ENCODE measurements around the gene STXBP5L.
"Not testable (repeated sequence)": the region's sequence is repeated elsewhere in the genome, so short reads cannot be mapped to it uniquely, and the experiment has no call there.

STXBP5L gene

GRCh38 chr3:121274411-121274810 is 366.4 kb downstream of the STXBP5L start:
- TF ChIP-seq, protein P1, sequence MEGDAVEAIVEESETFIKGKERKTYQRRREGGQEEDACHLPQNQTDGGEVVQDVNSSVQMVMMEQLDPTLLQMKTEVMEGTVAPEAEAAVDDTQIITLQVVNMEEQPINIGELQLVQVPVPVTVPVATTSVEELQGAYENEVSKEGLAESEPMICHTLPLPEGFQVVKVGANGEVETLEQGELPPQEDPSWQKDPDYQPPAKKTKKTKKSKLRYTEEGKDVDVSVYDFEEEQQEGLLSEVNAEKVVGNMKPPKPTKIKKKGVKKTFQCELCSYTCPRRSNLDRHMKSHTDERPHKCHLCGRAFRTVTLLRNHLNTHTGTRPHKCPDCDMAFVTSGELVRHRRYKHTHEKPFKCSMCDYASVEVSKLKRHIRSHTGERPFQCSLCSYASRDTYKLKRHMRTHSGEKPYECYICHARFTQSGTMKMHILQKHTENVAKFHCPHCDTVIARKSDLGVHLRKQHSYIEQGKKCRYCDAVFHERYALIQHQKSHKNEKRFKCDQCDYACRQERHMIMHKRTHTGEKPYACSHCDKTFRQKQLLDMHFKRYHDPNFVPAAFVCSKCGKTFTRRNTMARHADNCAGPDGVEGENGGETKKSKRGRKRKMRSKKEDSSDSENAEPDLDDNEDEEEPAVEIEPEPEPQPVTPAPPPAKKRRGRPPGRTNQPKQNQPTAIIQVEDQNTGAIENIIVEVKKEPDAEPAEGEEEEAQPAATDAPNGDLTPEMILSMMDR (IDR thresholded peaks at IDR 0.05) = no peak
- Histone ChIP-seq H3K4me3 (no peak overlapping the region), H3K27ac (no peak overlapping the region)
- no peak for DNase-seq (ENCODE audit: low spot score)

DNA sequence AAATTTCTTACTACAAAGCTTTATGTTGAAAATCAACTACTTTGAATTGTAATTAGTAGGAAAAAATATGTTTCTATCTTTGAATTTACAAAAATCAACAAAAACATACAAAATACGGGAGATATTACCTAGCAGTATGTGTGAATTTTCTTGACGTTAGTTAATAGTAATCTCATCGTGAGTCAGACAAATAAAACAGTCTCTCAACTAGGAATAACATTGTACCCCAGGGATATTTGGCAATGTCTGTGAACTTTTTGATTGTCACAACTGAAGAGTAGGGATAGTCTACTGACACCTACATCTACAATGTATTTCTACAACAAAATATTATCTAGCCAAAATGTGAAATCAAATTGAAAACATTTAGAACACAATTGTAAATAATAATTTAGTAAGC is 387.4 kb downstream of the STXBP5L start:
- TF ChIP-seq, protein P1 (IDR thresholded peaks at IDR 0.05) = no peak
- Histone ChIP-seq H3K4me3 (no peak overlapping the region), H3K27ac (no peak overlapping the region)
- DNase-seq (ENCODE audit: low spot score) = no peak

DNA sequence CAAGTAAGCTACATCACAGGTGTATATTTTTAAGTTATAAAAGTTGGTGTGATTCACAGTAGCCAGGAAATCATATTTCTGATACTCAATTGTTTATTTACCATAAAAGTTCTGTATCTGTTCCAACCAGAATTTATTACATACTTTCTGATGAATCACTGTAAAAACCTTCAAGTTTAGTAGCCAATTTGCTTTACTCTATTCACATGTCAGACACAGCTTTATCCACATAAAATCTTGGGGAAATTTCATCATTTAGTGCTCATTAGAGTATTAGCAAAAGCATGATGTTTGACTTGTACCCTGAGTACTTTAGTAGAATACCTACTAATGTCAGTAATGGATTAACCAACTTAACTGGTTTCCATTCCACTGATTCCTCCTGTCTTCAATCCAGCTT is 388.0 kb downstream of the STXBP5L start:
- Histone ChIP-seq H3K27ac (no peak overlapping the region), H3K4me3 (no peak overlapping the region)
- no peak for DNase-seq (ENCODE audit: low spot score)
- TF ChIP-seq, protein P1 (IDR thresholded peaks at IDR 0.05) = no peak

DNA sequence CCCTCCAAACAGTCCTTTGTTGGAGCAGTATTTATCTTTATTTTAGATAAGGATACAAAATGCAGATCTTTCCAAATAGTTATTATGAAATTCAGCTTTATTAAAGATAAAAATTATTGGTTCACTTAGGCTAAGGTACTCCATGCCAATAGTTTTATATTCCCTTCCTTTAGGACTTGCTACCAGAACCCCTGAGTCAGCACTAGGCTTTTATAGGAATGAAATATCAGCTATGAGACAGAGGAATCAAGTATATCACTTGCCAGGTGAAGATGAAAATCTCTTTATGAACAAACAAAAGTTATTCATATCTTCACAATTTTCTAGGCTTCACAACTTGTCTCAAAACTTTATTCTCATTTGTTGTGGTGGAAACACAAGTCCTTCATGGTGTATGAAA is 416.3 kb downstream of the STXBP5L start:
- Histone ChIP-seq H3K4me3 (no peak overlapping the region), H3K27ac (no peak overlapping the region)
- TF ChIP-seq, protein P1 (IDR thresholded peaks at IDR 0.05) = no peak
- DNase-seq (ENCODE audit: low spot score) = no peak

- DNase-seq (ENCODE audit: low spot score) = no peak
These were observed 422.1 kb downstream of the STXBP5L start for GRCh38 chr3:121330118-121330517.

GRCh38 chr3:121330634-121331033 is 422.6 kb downstream of the STXBP5L start:
- DNase-seq (ENCODE audit: low spot score) = no peak
- TF ChIP-seq, protein P1 (IDR thresholded peaks at IDR 0.05) = no peak
- Histone ChIP-seq H3K27ac (no peak overlapping the region), H3K4me3 (no peak overlapping the region)

More at GRCh38 chr3:121330118-121330517, 422.1 kb downstream of the STXBP5L start:
- Histone ChIP-seq H3K4me3 (no peak overlapping the region), H3K27ac (no peak overlapping the region)
- TF ChIP-seq, protein P1 (IDR thresholded peaks at IDR 0.05) = no peak

DNA sequence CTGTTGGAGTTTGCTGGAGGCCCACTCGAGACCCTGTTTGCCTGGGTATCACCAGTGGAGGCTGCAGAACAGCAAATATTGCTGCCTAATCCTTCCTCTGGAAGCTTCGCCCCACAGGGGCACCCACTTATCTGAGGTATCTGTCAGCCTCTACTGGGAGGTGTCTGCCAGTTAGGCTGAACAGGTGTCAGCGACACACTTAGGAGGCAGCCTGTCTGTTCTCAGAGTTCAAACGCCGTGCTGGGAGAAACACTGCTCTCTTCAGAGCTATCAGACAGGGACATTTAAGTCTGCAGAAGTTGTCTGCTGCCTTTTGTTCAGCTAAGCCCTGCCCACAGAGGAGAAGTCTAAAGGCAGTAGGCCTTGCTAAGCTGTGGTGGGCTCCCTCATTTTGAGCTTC is 448.0 kb downstream of the STXBP5L start:
- H3K4me3 ChIP-seq; H3K27ac ChIP-seq; DNase-seq (ENCODE audit: low spot score): not testable (repeated sequence)
